ENCODE results near the gene XRCC4.

GRCh38 chr5:83285661-83286398, 208.5 kb downstream of the XRCC4 start:
- no peak for TF ChIP-seq CTCF (IDR thresholded peaks at IDR 0.05; ENCODE audit: poor library complexity, severe bottlenecking)
- no peak for TF ChIP-seq EZH2 (IDR thresholded peaks at IDR 0.05; ENCODE audit: borderline replicate concordance, insufficient read depth, low read length, poor library complexity, severe bottlenecking)
- no peak for TF ChIP-seq RAD21 (conservative IDR thresholded peaks at IDR 0.05)
- no peak for TF ChIP-seq POLR2AphosphoS5 (IDR thresholded peaks at IDR 0.05)
- TF ChIP-seq EP300 (conservative IDR thresholded peaks at IDR 0.05; ENCODE audit: poor library complexity, severe bottlenecking) = no peak
- TF ChIP-seq REST (IDR thresholded peaks at IDR 0.05; ENCODE audit: borderline replicate concordance) = no peak
- no peak for TF ChIP-seq TAF1 (IDR thresholded peaks at IDR 0.05; ENCODE audit: low read depth)
- no peak for TF ChIP-seq SMC3 (conservative IDR thresholded peaks at IDR 0.05; ENCODE audit: poor library complexity)
